Hematopoietic multipotent progenitor cell treated with erythropoietin and hydrocortisone succinate and interleukin-3 and kit ligand, for 8 days (in vitro differentiated cells): ENCODE results near the gene MPG.

ENCODE experiments used
- DNase-seq: peaks from one replicate; pipeline ENCODE4 v3.0.0-alpha.2; 2015

MPG gene

GRCh38 chr16:85865-86264 lies 7.8 kb downstream of the MPG start:
- DNase-seq, result no peak

- DNase-seq, result no peak
Observed at GRCh38 chr16:86483-86952, 8.5 kb downstream of the MPG start.

- no peak for DNase-seq
Observed at GRCh38 chr16:88613-89012, 10.6 kb downstream of the MPG start.

GRCh38 chr16:89391-90302 lies 11.6 kb downstream of the MPG start:
- DNase-seq, result no peak

- peak; percentile 92 for DNase-seq
Observed at GRCh38 chr16:91484-91883, 13.5 kb downstream of the MPG start.

GRCh38 chr16:92431-93339 lies 14.7 kb downstream of the MPG start:
- DNase-seq, result no peak

- no peak for DNase-seq
Observed at GRCh38 chr16:94918-95265, 16.9 kb downstream of the MPG start.

- DNase-seq, result peak; percentile 94
Observed at GRCh38 chr16:96935-97381, 18.9 kb downstream of the MPG start.

GRCh38 chr16:97822-98221 lies 19.8 kb downstream of the MPG start:
- DNase-seq, result no peak

- no peak for DNase-seq
Observed at GRCh38 chr16:100989-101388, 23.0 kb downstream of the MPG start.

- no peak for DNase-seq
Observed at GRCh38 chr16:101586-101985, 23.6 kb downstream of the MPG start.

- DNase-seq, result no peak
Observed at GRCh38 chr16:102060-102855, 24.2 kb downstream of the MPG start.

GRCh38 chr16:104355-104754 lies 26.3 kb downstream of the MPG start:
- DNase-seq, result no peak

GRCh38 chr16:104928-105327 lies 26.9 kb downstream of the MPG start:
- DNase-seq, result peak; percentile 96

GRCh38 chr16:105521-105920 lies 27.5 kb downstream of the MPG start:
- DNase-seq, result peak; percentile 23

GRCh38 chr16:106623-107324 lies 28.7 kb downstream of the MPG start:
- DNase-seq, result peak; percentile 91

- no peak for DNase-seq
Observed at GRCh38 chr16:112153-112840, 34.3 kb downstream of the MPG start.

GRCh38 chr16:114327-114726 lies 36.3 kb downstream of the MPG start:
- peak; percentile 52 for DNase-seq

GRCh38 chr16:116015-116414 lies 38.0 kb downstream of the MPG start:
- DNase-seq, result no peak

GRCh38 chr16:117379-118365 lies 39.6 kb downstream of the MPG start:
- DNase-seq, result peak; percentile 92
